Stomach (tissue), 4 donors: ENCODE data around the gene DNM3.

Experiments
- EP300 ChIP-seq: sonication (generic); formaldehyde crosslinking; IDR thresholded peaks from one replicate; pipeline ENCODE4 v1.6.1; 2017; ENCODE audit warnings: antibody characterized with exemption
- POLR2A ChIP-seq, 4 donors: fragments of 450-650 bp; IDR thresholded peaks; one replicate each; pipeline ENCODE4 v1.6.1; 2016; ENCODE audit warnings: antibody characterized with exemption in 4 of 4, control low read depth in 2 of 4, mild to moderate bottlenecking in 1 of 4, moderate library complexity in 1 of 4
- POLR2AphosphoS5 ChIP-seq, 3 donors: sonication (generic); formaldehyde crosslinking; IDR thresholded peaks; one replicate each; pipeline ENCODE4 v1.6.1; 2016; ENCODE audit warnings: antibody characterized with exemption in 3 of 3
- TF ChIP-seq, protein P1 (sequence below), 7 experiments: fragments of 450-650 bp in 4 of 7; fragments of 200-600 bp in 3 of 7; sonication (generic) in 3 of 7; IDR thresholded peaks; one replicate each; pipeline ENCODE4 v1.5.1; 2016 to 2019; ENCODE audit warnings: antibody characterized with exemption in 7 of 7, control low read depth in 2 of 7, mild to moderate bottlenecking in 1 of 7

DNA sequence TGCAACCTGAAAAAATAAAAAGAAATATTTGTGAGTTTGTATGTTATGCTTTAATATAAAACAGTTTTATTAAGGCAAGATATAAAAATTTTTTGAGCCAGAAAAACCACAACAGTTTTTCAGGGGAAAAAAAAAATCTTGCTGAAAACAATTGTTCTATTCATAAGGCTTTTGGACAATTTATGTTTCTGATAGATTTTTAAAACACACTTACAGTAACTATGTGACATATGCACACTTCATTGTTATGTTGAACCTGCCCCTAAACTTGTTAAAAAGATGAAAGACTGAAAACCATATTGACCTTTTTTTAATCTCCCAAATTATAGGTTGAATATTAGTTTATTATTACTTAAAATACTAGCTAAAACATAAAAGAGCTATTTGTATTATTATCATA lies 299.3 kb downstream of the DNM3 start:
- TF ChIP-seq, protein P1, sequence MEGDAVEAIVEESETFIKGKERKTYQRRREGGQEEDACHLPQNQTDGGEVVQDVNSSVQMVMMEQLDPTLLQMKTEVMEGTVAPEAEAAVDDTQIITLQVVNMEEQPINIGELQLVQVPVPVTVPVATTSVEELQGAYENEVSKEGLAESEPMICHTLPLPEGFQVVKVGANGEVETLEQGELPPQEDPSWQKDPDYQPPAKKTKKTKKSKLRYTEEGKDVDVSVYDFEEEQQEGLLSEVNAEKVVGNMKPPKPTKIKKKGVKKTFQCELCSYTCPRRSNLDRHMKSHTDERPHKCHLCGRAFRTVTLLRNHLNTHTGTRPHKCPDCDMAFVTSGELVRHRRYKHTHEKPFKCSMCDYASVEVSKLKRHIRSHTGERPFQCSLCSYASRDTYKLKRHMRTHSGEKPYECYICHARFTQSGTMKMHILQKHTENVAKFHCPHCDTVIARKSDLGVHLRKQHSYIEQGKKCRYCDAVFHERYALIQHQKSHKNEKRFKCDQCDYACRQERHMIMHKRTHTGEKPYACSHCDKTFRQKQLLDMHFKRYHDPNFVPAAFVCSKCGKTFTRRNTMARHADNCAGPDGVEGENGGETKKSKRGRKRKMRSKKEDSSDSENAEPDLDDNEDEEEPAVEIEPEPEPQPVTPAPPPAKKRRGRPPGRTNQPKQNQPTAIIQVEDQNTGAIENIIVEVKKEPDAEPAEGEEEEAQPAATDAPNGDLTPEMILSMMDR (IDR thresholded peaks at IDR 0.05) = no peak
- TF ChIP-seq POLR2A (IDR thresholded peaks at IDR 0.05) (no peak), EP300 (no peak), POLR2AphosphoS5 (IDR thresholded peaks at IDR 0.05) (no peak)
